Panc1 (cell line): ENCODE measurements around the gene CETP. TPM values are rescaled to one million over a fixed set of nuclear protein-coding genes. Genes with fewer than 3 reads are reported as not detected.

Source experiments
- ATAC-seq: fragments of 200-7000 bp; cut with Tn5 transposase; 2 replicates; pipeline ENCODE4 v1.9.1; 2020; ENCODE audit warnings: mild to moderate bottlenecking, moderate library complexity
- BruUV-seq: library from RNA; stranded (reverse); fragments of 400-500 nt; replicated peaks from 2 replicates; lab custom pipeline; 2021; lab: Mats Ljungman, UMichigan
- CTCF ChIA-PET: fragments of 300-600 bp; sonication (Branson Sonifier 250); formaldehyde crosslinking; loops from one replicate; lab custom pipeline; 2022; ENCODE audit warnings: antibody characterized with exemption; lab: Charles Lee
- POLR2A ChIA-PET: fragments of 300-600 bp; sonication (Branson Sonifier 250); formaldehyde crosslinking; loops from one replicate; lab custom pipeline; 2022; ENCODE audit warnings: antibody characterized with exemption; lab: Charles Lee
- DNase-seq: peaks from one replicate; pipeline ENCODE4 v3.0.0-alpha.2; 2010; ENCODE audit warnings: low read depth, low spot score
- H3K27ac ChIP-seq: 2 replicates; pipeline ENCODE4 v1.5.1; 2011; ENCODE audit warnings: mild to moderate bottlenecking, low read length, inconsistent platforms
- H3K27me3 ChIP-seq: fragments of 200-500 bp; sonication (Bioruptor generic); 2 replicates; pipeline ENCODE4 v1.6.0; 2014; ENCODE audit warnings: low read length, inconsistent platforms; ENCODE audit not compliant: control insufficient read depth, insufficient read depth
- H3K36me3 ChIP-seq: fragments of 200-500 bp; sonication (Bioruptor generic); 2 replicates; pipeline ENCODE4 v1.5.1; 2014; ENCODE audit warnings: inconsistent platforms, mild to moderate bottlenecking, low read length, moderate library complexity; ENCODE audit not compliant: control insufficient read depth, insufficient read depth
- H3K4me1 ChIP-seq: 2 replicates; pipeline ENCODE4 v1.5.1; 2011; ENCODE audit warnings: inconsistent platforms, mild to moderate bottlenecking, low read length, moderate library complexity; ENCODE audit not compliant: control insufficient read depth, insufficient read depth
- H3K4me3 ChIP-seq, 2 experiments: 2 replicates each; pipeline ENCODE4 v1.5.1; 2011 to 2012; ENCODE audit warnings: low read depth in 2 of 2, low read length in 2 of 2, mild to moderate bottlenecking in 2 of 2, inconsistent platforms in 1 of 2, moderate library complexity in 1 of 2
- H3K9me3 ChIP-seq: fragments of 200-500 bp; sonication (Bioruptor generic); 2 replicates; pipeline ENCODE4 v1.5.1; 2014; ENCODE audit warnings: low read depth, mild to moderate bottlenecking, inconsistent platforms, low read length, moderate library complexity; ENCODE audit not compliant: control insufficient read depth, insufficient read depth
- POLR2AphosphoS5 ChIP-seq: IDR thresholded peaks from 2 replicates; pipeline ENCODE4 v1.6.1; 2012; ENCODE audit warnings: mild to moderate bottlenecking, low read depth, low read length, moderate library complexity
- REST ChIP-seq, 2 experiments: IDR thresholded peaks; 2 replicates each; pipeline ENCODE4 v1.6.1; 2011 to 2012; ENCODE audit warnings: low read depth in 2 of 2, control low read depth in 1 of 2, low read length in 1 of 2, mild to moderate bottlenecking in 1 of 2, moderate library complexity in 1 of 2; ENCODE audit not compliant: insufficient read depth in 1 of 2
- SIN3A ChIP-seq: IDR thresholded peaks from 2 replicates; pipeline ENCODE4 v1.6.1; 2012; ENCODE audit warnings: low read depth, mild to moderate bottlenecking, low read length, moderate library complexity, borderline replicate concordance; ENCODE audit not compliant: insufficient read depth
- TCF7L2 ChIP-seq: IDR thresholded peaks from 2 replicates; pipeline ENCODE4 v1.6.1; 2011; ENCODE audit warnings: mild to moderate bottlenecking, low read depth, low read length, inconsistent platforms
- in situ Hi-C: cut with HindIII; loops from 2 replicates; pipeline ENCODE4 v1.10.0; 2016; ENCODE audit warnings: low sequenced_read_pairs, low pct_unique_long_range_greater_than_20kb
- intact Hi-C: fragments of 100-400 bp; cut with micrococcal nuclease; formaldehyde crosslinking; loops from one replicate; pipeline ENCODE4 v1.10.0; 2022; ENCODE audit not compliant: unreplicated experiment
- total RNA-seq: library from RNA; stranded (reverse); gene quantifications from one replicate; pipeline ENCODE4 v1.2.1, GENCODE V29; 2021; ENCODE audit not compliant: unreplicated experiment
- TF ChIP-seq, protein P1 (sequence below): fragments of 450-650 bp; IDR thresholded peaks from 2 replicates; pipeline ENCODE4 v1.5.1; 2017; ENCODE audit warnings: mild to moderate bottlenecking

The CETP gene
- total RNA-seq, 1 experiment from 2014 or later = not detected

DNA sequence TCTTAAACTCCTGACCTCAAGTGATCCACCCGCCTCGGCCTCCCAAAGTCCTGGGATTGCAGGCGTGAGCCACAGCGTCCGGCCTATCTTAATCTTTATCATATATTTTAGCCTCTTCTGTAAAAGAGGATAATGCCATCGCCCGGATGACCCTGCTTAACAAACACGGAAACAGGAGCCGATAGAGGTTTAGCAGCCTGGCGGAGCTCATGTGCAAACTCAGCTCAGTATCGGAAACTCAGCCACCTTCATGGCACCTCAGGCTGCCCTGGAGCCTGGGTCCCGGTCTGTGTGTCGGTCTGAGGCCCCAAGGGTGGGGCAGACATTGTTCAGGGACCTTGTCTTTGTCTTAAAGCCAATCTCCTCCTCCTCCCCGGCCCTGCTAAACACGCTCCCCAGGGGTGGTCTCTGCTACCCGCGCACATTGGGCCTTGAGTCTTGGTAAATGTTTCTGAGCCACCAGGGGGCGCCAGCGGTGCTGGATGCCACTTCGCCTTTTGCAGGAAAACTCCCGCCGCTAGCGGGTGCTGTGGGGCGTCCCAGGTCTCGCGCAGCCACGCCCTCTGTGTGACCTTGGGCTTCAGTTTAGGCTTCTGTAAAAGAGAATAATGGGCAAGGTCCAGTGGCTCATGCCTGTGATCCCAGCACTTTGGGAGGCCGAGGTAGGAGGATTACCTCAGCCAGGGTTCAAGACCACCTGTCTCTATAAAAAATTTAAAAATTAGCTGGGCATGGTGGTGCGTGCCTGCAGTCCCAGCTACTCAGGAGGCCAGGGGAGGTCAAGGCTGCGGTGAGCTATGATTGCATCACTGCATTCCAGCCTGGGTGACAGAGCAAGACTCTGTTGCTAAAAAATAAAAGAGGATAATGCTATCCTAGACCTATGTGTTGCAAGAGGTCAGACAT lies 2.7 kb downstream of the CETP start:
- no peak for TF ChIP-seq SIN3A
- TF ChIP-seq REST (IDR thresholded peaks at IDR 0.05; ENCODE audit: insufficient read depth in 1 of 2, low read depth in 2 of 2, low read length in 1 of 2) = no peak
- TF ChIP-seq, protein P1, sequence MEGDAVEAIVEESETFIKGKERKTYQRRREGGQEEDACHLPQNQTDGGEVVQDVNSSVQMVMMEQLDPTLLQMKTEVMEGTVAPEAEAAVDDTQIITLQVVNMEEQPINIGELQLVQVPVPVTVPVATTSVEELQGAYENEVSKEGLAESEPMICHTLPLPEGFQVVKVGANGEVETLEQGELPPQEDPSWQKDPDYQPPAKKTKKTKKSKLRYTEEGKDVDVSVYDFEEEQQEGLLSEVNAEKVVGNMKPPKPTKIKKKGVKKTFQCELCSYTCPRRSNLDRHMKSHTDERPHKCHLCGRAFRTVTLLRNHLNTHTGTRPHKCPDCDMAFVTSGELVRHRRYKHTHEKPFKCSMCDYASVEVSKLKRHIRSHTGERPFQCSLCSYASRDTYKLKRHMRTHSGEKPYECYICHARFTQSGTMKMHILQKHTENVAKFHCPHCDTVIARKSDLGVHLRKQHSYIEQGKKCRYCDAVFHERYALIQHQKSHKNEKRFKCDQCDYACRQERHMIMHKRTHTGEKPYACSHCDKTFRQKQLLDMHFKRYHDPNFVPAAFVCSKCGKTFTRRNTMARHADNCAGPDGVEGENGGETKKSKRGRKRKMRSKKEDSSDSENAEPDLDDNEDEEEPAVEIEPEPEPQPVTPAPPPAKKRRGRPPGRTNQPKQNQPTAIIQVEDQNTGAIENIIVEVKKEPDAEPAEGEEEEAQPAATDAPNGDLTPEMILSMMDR = peak; percentile 95
- no peak for TF ChIP-seq TCF7L2
- TF ChIP-seq POLR2AphosphoS5 = no peak
- H3K4me3 ChIP-seq = no peak overlapping the region
- no TSS peak for BruUV-seq
- H3K27ac ChIP-seq = no peak overlapping the region
- ATAC-seq (peak; percentile 81), DNase-seq (no peak)
- ChIA-PET POLR2A (no interaction called here), CTCF (interaction anchor here (0.6 to 1.1 kb wide), 2 partner anchors 81 to 98 kb away, joined by 3 to 4 read pairs; no protein-coding TSS in a partner anchor)
- no peaks in the 10 kb centered on the region for H3K36me3 ChIP-seq
- no peaks in the 10 kb centered on the region for H3K4me1 ChIP-seq
- H3K27me3 ChIP-seq = no peaks in the 10 kb centered on the region
- in situ Hi-C loops = no loop called here
- intact Hi-C loops = loop anchor here (10.0 kb wide), 1 partner anchor 80 kb away; no protein-coding TSS in a partner anchor
- H3K9me3 ChIP-seq = no peaks in the 10 kb centered on the region

GRCh38 chr16:56965149-56966092 lies 3.7 kb downstream of the CETP start:
- DNase-seq (no peak), ATAC-seq (no peak)
- no TSS peak for BruUV-seq
- intact Hi-C loops (loop anchor here (10.0 kb wide), 1 partner anchor 79 kb away; no protein-coding TSS in a partner anchor), in situ Hi-C loops (no loop called here)
- Histone ChIP-seq H3K27me3 (no peaks in the 10 kb centered on the region), H3K27ac (no peak overlapping the region), H3K4me1 (no peaks in the 10 kb centered on the region), H3K36me3 (no peaks in the 10 kb centered on the region), H3K4me3 (no peak overlapping the region), H3K9me3 (no peaks in the 10 kb centered on the region)
- TF ChIP-seq POLR2AphosphoS5 (no peak), REST (IDR thresholded peaks at IDR 0.05; ENCODE audit: insufficient read depth in 1 of 2, low read depth in 2 of 2, low read length in 1 of 2) (no peak), TCF7L2 (no peak), SIN3A (no peak)
- TF ChIP-seq, protein P1 = no peak
- ChIA-PET CTCF (no interaction called here), POLR2A (no interaction called here)
